ENCODE data around the gene PMPCA. TPM values are rescaled to one million over a fixed set of nuclear protein-coding genes. Genes with fewer than 3 reads are reported as not detected.

PMPCA gene
- total and polyA plus RNA-seq, 3 experiments from 2014 or later, result 39.2 to 101 (median 96.4) TPM

GRCh38 chr9:136434580-136435169 lies 24.2 kb downstream of the PMPCA start:
- POLR2A ChIA-PET, result no interaction called here
- CTCF ChIA-PET, result interaction anchor here (0.7 kb wide), 1 partner anchor 11 kb away, joined by 3 read pairs; no protein-coding TSS in a partner anchor
- no peaks in the 10 kb centered on the region for H3K36me3 ChIP-seq (ENCODE audit: insufficient read depth, low read length)
- H3K9me3 ChIP-seq (ENCODE audit: low read length), result no peaks in the 10 kb centered on the region
- Mint-ChIP-seq H3K36me3 (peaks cover 0 to 28% (median 2%) of the 10 kb centered on the region in 3 donors), H3K27ac (no peak overlapping the region), H3K4me3 (no peak overlapping the region), H3K4me1 (peaks cover 21 to 29% (median 22%) of the 10 kb centered on the region in 3 donors), H3K9me3 (no peaks in the 10 kb centered on the region), H3K27me3 (no peaks in the 10 kb centered on the region)
- H3K4me3 ChIP-seq (ENCODE audit: low read length), result no peak overlapping the region
- H3K4me1 ChIP-seq (ENCODE audit: insufficient read depth, low read length), result peaks cover 18% of the 10 kb centered on the region
- H3K27me3 ChIP-seq (ENCODE audit: insufficient read depth, low read length, poor library complexity, severe bottlenecking), result no peaks in the 10 kb centered on the region
- no peak overlapping the region for H3K27ac ChIP-seq (ENCODE audit: low read depth, low read length)
- DNase-seq, result no peak

GRCh38 chr9:136436055-136436634 lies 25.7 kb downstream of the PMPCA start:
- no peaks in the 10 kb centered on the region for H3K27me3 ChIP-seq (ENCODE audit: insufficient read depth, low read length, poor library complexity, severe bottlenecking)
- Mint-ChIP-seq H3K4me1 (peaks cover 22 to 29% (median 22%) of the 10 kb centered on the region in 3 donors), H3K27me3 (no peaks in the 10 kb centered on the region), H3K27ac (peak overlapping the region in 2 of 8 donors; percentile 50 to 68), H3K36me3 (peaks cover 0 to 24% (median 2%) of the 10 kb centered on the region in 3 donors), H3K9me3 (no peaks in the 10 kb centered on the region), H3K4me3 (peak overlapping the region in 6 of 7 donors; percentile 14 to 91 (median 83))
- H3K4me1 ChIP-seq (ENCODE audit: insufficient read depth, low read length), result peaks cover 23% of the 10 kb centered on the region
- no peaks in the 10 kb centered on the region for H3K9me3 ChIP-seq (ENCODE audit: low read length)
- H3K27ac ChIP-seq (ENCODE audit: low read depth, low read length), result no peak overlapping the region
- no peak for DNase-seq
- CTCF ChIA-PET, result interaction anchor here (1.2 kb wide), 1 partner anchor 15 kb away, joined by 3 read pairs; no protein-coding TSS in a partner anchor
- H3K4me3 ChIP-seq (ENCODE audit: low read length), result no peak overlapping the region
- POLR2A ChIA-PET, result no interaction called here
- H3K36me3 ChIP-seq (ENCODE audit: insufficient read depth, low read length), result no peaks in the 10 kb centered on the region

- no peak for DNase-seq
- Mint-ChIP-seq H3K4me1 (peaks cover 22 to 29% (median 22%) of the 10 kb centered on the region in 3 donors), H3K27me3 (no peaks in the 10 kb centered on the region), H3K36me3 (peaks cover 0 to 35% (median 2%) of the 10 kb centered on the region in 3 donors), H3K27ac (peak overlapping the region in 5 of 8 donors; percentile 39 to 88 (median 78)), H3K4me3 (peak overlapping the region; percentile 83 to 92 (median 86)), H3K9me3 (no peaks in the 10 kb centered on the region)
- ChIA-PET POLR2A (no interaction called here), CTCF (no interaction called here)
- Histone ChIP-seq H3K27me3 (ENCODE audit: insufficient read depth, low read length, poor library complexity, severe bottlenecking) (no peaks in the 10 kb centered on the region), H3K36me3 (ENCODE audit: insufficient read depth, low read length) (no peaks in the 10 kb centered on the region), H3K27ac (ENCODE audit: low read depth, low read length) (peak overlapping the region; percentile 12), H3K4me3 (ENCODE audit: low read length) (peak overlapping the region; percentile 12), H3K9me3 (ENCODE audit: low read length) (no peaks in the 10 kb centered on the region), H3K4me1 (ENCODE audit: insufficient read depth, low read length) (peaks cover 23% of the 10 kb centered on the region)
Observed at GRCh38 chr9:136437430-136437829, 27.0 kb downstream of the PMPCA start.

GRCh38 chr9:136437839-136438547 lies 27.5 kb downstream of the PMPCA start:
- CTCF ChIA-PET, result interaction anchor here (1.0 to 1.2 kb wide), 2 partner anchors 12 to 75 kb away, joined by 3 read pairs; partner anchors contain the start of gene DNLZ
- Histone ChIP-seq H3K27ac (ENCODE audit: low read depth, low read length) (peak overlapping the region; percentile 61), H3K4me1 (ENCODE audit: insufficient read depth, low read length) (peaks cover 23% of the 10 kb centered on the region), H3K27me3 (ENCODE audit: insufficient read depth, low read length, poor library complexity, severe bottlenecking) (no peaks in the 10 kb centered on the region), H3K9me3 (ENCODE audit: low read length) (no peaks in the 10 kb centered on the region), H3K4me3 (ENCODE audit: low read length) (peak overlapping the region; percentile 59), H3K36me3 (ENCODE audit: insufficient read depth, low read length) (no peaks in the 10 kb centered on the region)
- POLR2A ChIA-PET, result no interaction called here
- H3K4me1 Mint-ChIP-seq, result peaks cover 22 to 29% (median 22%) of the 10 kb centered on the region in 3 donors
- peak overlapping the region; percentile 41 to 88 (median 73) for H3K27ac Mint-ChIP-seq
- H3K4me3 Mint-ChIP-seq, result peak overlapping the region; percentile 83 to 92 (median 86)
- no peaks in the 10 kb centered on the region for H3K27me3 Mint-ChIP-seq
- H3K9me3 Mint-ChIP-seq, result no peaks in the 10 kb centered on the region
- DNase-seq, result peak in 1 of 5 donors; percentile 26
- peaks cover 0 to 41% (median 2%) of the 10 kb centered on the region in 3 donors for H3K36me3 Mint-ChIP-seq

- no peaks in the 10 kb centered on the region for H3K9me3 ChIP-seq (ENCODE audit: low read length)
- H3K27ac ChIP-seq (ENCODE audit: low read depth, low read length), result peak overlapping the region; percentile 61
- H3K27me3 ChIP-seq (ENCODE audit: insufficient read depth, low read length, poor library complexity, severe bottlenecking), result no peaks in the 10 kb centered on the region
- no peaks in the 10 kb centered on the region for H3K36me3 ChIP-seq (ENCODE audit: insufficient read depth, low read length)
- ChIA-PET CTCF (interaction anchor here (1.0 to 1.2 kb wide), 2 partner anchors 13 to 76 kb away, joined by 3 read pairs; partner anchors contain the start of gene DNLZ), POLR2A (no interaction called here)
- peak overlapping the region in 7 of 8 donors; percentile 17 to 88 (median 79) for H3K27ac Mint-ChIP-seq
- H3K9me3 Mint-ChIP-seq, result no peaks in the 10 kb centered on the region
- H3K4me1 ChIP-seq (ENCODE audit: insufficient read depth, low read length), result peaks cover 23% of the 10 kb centered on the region
- peaks cover 0 to 47% (median 6%) of the 10 kb centered on the region in 3 donors for H3K36me3 Mint-ChIP-seq
- peaks cover 22 to 29% (median 22%) of the 10 kb centered on the region in 3 donors for H3K4me1 Mint-ChIP-seq
- peak; percentile 42 to 77 (median 47) for DNase-seq
- peak overlapping the region; percentile 83 to 92 (median 86) for H3K4me3 Mint-ChIP-seq
- peak overlapping the region; percentile 59 for H3K4me3 ChIP-seq (ENCODE audit: low read length)
- H3K27me3 Mint-ChIP-seq, result no peaks in the 10 kb centered on the region
Observed at GRCh38 chr9:136438548-136439480, 28.4 kb downstream of the PMPCA start.

GRCh38 chr9:136439481-136440408 lies 29.3 kb downstream of the PMPCA start, which contains the start of gene INPP5E:
Gene INPP5E (minus strand): TSS chr9:136439845. CDS start chr9:136439419, 426 bp downstream.
- Mint-ChIP-seq H3K4me3 (peak within 1 kb of the TSS; percentile 83 to 92 (median 86)), H3K9me3 (no peaks in the 10 kb centered on the region), H3K27ac (peak within 1 kb of the TSS; percentile 17 to 87 (median 60)), H3K36me3 (peaks cover 0 to 55% (median 10%) of the 10 kb centered on the region in 3 donors), H3K4me1 (peaks cover 22 to 29% (median 22%) of the 10 kb centered on the region in 3 donors), H3K27me3 (no peaks in the 10 kb centered on the region)
- no peaks in the 10 kb centered on the region for H3K27me3 ChIP-seq (ENCODE audit: insufficient read depth, low read length, poor library complexity, severe bottlenecking)
- CTCF ChIA-PET, result interaction anchor here (0.7 to 1.2 kb wide), 5 partner anchors 14 to 195 kb away, joined by 3 to 5 read pairs (median 3); no protein-coding TSS in a partner anchor
- peaks cover 23% of the 10 kb centered on the region for H3K4me1 ChIP-seq (ENCODE audit: insufficient read depth, low read length)
- peak within 1 kb of the TSS; percentile 61 for H3K27ac ChIP-seq (ENCODE audit: low read depth, low read length)
- POLR2A ChIA-PET, result no interaction called here
- H3K4me3 ChIP-seq (ENCODE audit: low read length), result peak within 1 kb of the TSS; percentile 59
- H3K36me3 ChIP-seq (ENCODE audit: insufficient read depth, low read length), result no peaks in the 10 kb centered on the region
- peak; percentile 81 to 86 (median 82) for DNase-seq
- H3K9me3 ChIP-seq (ENCODE audit: low read length), result no peaks in the 10 kb centered on the region

All from CD8-positive, alpha-beta memory T cell (primary cell).